T-helper 17 cell (primary cell): ENCODE data around the gene AHSA1. TPM values are rescaled to one million over a fixed set of nuclear protein-coding genes. Genes with fewer than 3 reads are reported as not detected.
"Not testable (repeated sequence)": the region's sequence is repeated elsewhere in the genome, so short reads cannot be mapped to it uniquely, and the experiment has no call there.

Experiments used
- ATAC-seq: fragments of 150-1000 bp; cut with Tn5 transposase; 2 replicates; pipeline ENCODE4 v1.10.0; 2021; ENCODE audit warnings: mild to moderate bottlenecking, moderate library complexity
- DNase-seq, 3 donors: peaks; one replicate each; pipeline versions ENCODE4 v3.0.0 to v3.0.0-alpha.2; 2020 to 2021
- H3K9me3 ChIP-seq: one replicate; pipeline ENCODE4 v1.7.0; 2013; ENCODE audit warnings: low read length, mild to moderate bottlenecking; ENCODE audit not compliant: control insufficient read depth, poor library complexity, severe bottlenecking
- H3K27ac Mint-ChIP-seq: one replicate; pipeline ENCODE4 v1.8.0; 2022; ENCODE audit warnings: mild to moderate bottlenecking, moderate library complexity, mixed read lengths
- H3K27me3 Mint-ChIP-seq: one replicate; pipeline ENCODE4 v1.8.0; 2022; ENCODE audit warnings: mixed read lengths
- H3K36me3 Mint-ChIP-seq: one replicate; pipeline ENCODE4 v1.8.0; 2022; ENCODE audit warnings: low read depth, mixed read lengths
- H3K4me1 Mint-ChIP-seq: one replicate; pipeline ENCODE4 v1.8.0; 2022; ENCODE audit warnings: mild to moderate bottlenecking, mixed read lengths
- H3K4me3 Mint-ChIP-seq: one replicate; pipeline ENCODE4 v1.8.0; 2022; ENCODE audit warnings: mild to moderate bottlenecking, moderate library complexity, mixed read lengths
- total RNA-seq, 4 donors: library from RNA in 2 of 4; stranded (reverse) in 2 of 4; gene quantifications; one replicate each; pipeline ENCODE4 v1.2.3 and lab custom pipeline; 2022 to 2026

AHSA1 gene
- total RNA-seq (10 to 100 TPM; 58.8 to 71.0 TPM), total RNA-seq (lab: John Stamatoyannopoulos, UW) (45.2 to 103 reads per million in 2 donors)

GRCh38 chr14:77457522-77458248 lies at the start of gene AHSA1, which contains the start of gene VIPAS39:
Gene AHSA1 (plus strand): TSS chr14:77458093. CDS start chr14:77458190, 97 bp downstream.
Gene VIPAS39 (minus strand): TSS chr14:77457601. CDS start chr14:77454102, 3,499 bp downstream.
- Mint-ChIP-seq H3K36me3 (peaks cover 9% of the 10 kb centered on the region), H3K27ac (peak within 1 kb of the TSS; percentile 97), H3K4me3 (peak within 1 kb of the TSS; percentile 100), H3K27me3 (no peaks in the 10 kb centered on the region), H3K4me1 (peaks cover 32% of the 10 kb centered on the region)
- ATAC-seq (peak; percentile 96), DNase-seq (peak; percentile 77 to 88 (median 81))
- H3K9me3 ChIP-seq: no peaks in the 10 kb centered on the region

- Mint-ChIP-seq H3K36me3 (peaks cover 3% of the 10 kb centered on the region), H3K4me1 (peaks cover 13% of the 10 kb centered on the region), H3K27me3 (no peaks in the 10 kb centered on the region), H3K27ac (no peak overlapping the region), H3K4me3 (no peak overlapping the region)
- no peak for ATAC-seq
- H3K9me3 ChIP-seq: no peaks in the 10 kb centered on the region
- DNase-seq: no peak
Observed at GRCh38 chr14:77409131-77409533, 48.8 kb upstream of the AHSA1 start.

- not testable (repeated sequence) for ATAC-seq, DNase-seq, H3K4me1 Mint-ChIP-seq, H3K27ac Mint-ChIP-seq, H3K36me3 Mint-ChIP-seq, H3K4me3 Mint-ChIP-seq, H3K9me3 ChIP-seq, H3K27me3 Mint-ChIP-seq
Observed at GRCh38 chr14:77415403-77416030, 42.4 kb upstream of the AHSA1 start.

GRCh38 chr14:77416098-77416497 lies 41.8 kb upstream of the AHSA1 start:
- not testable (repeated sequence) for H3K36me3 Mint-ChIP-seq, H3K27ac Mint-ChIP-seq, H3K4me1 Mint-ChIP-seq, H3K27me3 Mint-ChIP-seq, ATAC-seq, H3K4me3 Mint-ChIP-seq, DNase-seq, H3K9me3 ChIP-seq

GRCh38 chr14:77416836-77417235 lies 41.1 kb upstream of the AHSA1 start:
- DNase-seq: no peak

GRCh38 chr14:77421201-77421600 lies 36.7 kb upstream of the AHSA1 start:
- no peaks in the 10 kb centered on the region for H3K27me3 Mint-ChIP-seq

More at GRCh38 chr14:77416836-77417235, 41.1 kb upstream of the AHSA1 start:
- H3K27me3 Mint-ChIP-seq: no peaks in the 10 kb centered on the region
- peaks cover 2% of the 10 kb centered on the region for H3K36me3 Mint-ChIP-seq
- no peaks in the 10 kb centered on the region for H3K4me1 Mint-ChIP-seq
- no peak for ATAC-seq
- H3K27ac Mint-ChIP-seq: no peak overlapping the region
- no peaks in the 10 kb centered on the region for H3K9me3 ChIP-seq
- H3K4me3 Mint-ChIP-seq: no peak overlapping the region

GRCh38 chr14:77423423-77423822 lies 34.5 kb upstream of the AHSA1 start, which contains the start of gene NOXRED1:
Gene NOXRED1 (minus strand): TSS chr14:77423523. CDS start chr14:77422889, 634 bp downstream.
- no peaks in the 10 kb centered on the region for H3K27me3 Mint-ChIP-seq
- ATAC-seq (no peak), DNase-seq (no peak)
- H3K36me3 Mint-ChIP-seq: peaks cover 25% of the 10 kb centered on the region
- H3K4me3 Mint-ChIP-seq: no peak within 1 kb of the TSS
- H3K4me1 Mint-ChIP-seq: no peaks in the 10 kb centered on the region
- no peak within 1 kb of the TSS for H3K27ac Mint-ChIP-seq
- no peaks in the 10 kb centered on the region for H3K9me3 ChIP-seq

More at GRCh38 chr14:77421201-77421600, 36.7 kb upstream of the AHSA1 start:
- Mint-ChIP-seq H3K27ac (no peak overlapping the region), H3K36me3 (peaks cover 11% of the 10 kb centered on the region), H3K4me3 (no peak overlapping the region), H3K4me1 (no peaks in the 10 kb centered on the region)
- H3K9me3 ChIP-seq: no peaks in the 10 kb centered on the region
- no peak for ATAC-seq
- no peak for DNase-seq

- Mint-ChIP-seq H3K27ac (no peak overlapping the region), H3K27me3 (no peaks in the 10 kb centered on the region), H3K4me1 (no peaks in the 10 kb centered on the region), H3K4me3 (no peak overlapping the region), H3K36me3 (peaks cover 37% of the 10 kb centered on the region)
- DNase-seq (no peak), ATAC-seq (no peak)
- H3K9me3 ChIP-seq: no peaks in the 10 kb centered on the region
Observed at GRCh38 chr14:77424862-77425261, 33.0 kb upstream of the AHSA1 start.

GRCh38 chr14:77426396-77426795 lies 31.5 kb upstream of the AHSA1 start:
- ATAC-seq (no peak), DNase-seq (no peak)
- Mint-ChIP-seq H3K27ac (peak overlapping the region; percentile 29), H3K27me3 (no peaks in the 10 kb centered on the region), H3K4me1 (no peaks in the 10 kb centered on the region), H3K4me3 (no peak overlapping the region), H3K36me3 (peaks cover 37% of the 10 kb centered on the region)
- H3K9me3 ChIP-seq: no peaks in the 10 kb centered on the region

GRCh38 chr14:77436042-77436441 lies 21.9 kb upstream of the AHSA1 start:
- Mint-ChIP-seq H3K36me3 (peaks cover 16% of the 10 kb centered on the region), H3K27me3 (no peaks in the 10 kb centered on the region), H3K27ac (no peak overlapping the region), H3K4me1 (no peaks in the 10 kb centered on the region), H3K4me3 (no peak overlapping the region)
- no peaks in the 10 kb centered on the region for H3K9me3 ChIP-seq
- DNase-seq (no peak), ATAC-seq (no peak)

GRCh38 chr14:77438596-77438995 lies 19.3 kb upstream of the AHSA1 start:
- Mint-ChIP-seq H3K4me1 (no peaks in the 10 kb centered on the region), H3K4me3 (no peak overlapping the region), H3K27ac (no peak overlapping the region), H3K36me3 (peaks cover 21% of the 10 kb centered on the region), H3K27me3 (no peaks in the 10 kb centered on the region)
- no peaks in the 10 kb centered on the region for H3K9me3 ChIP-seq
- ATAC-seq (no peak), DNase-seq (no peak)

- Mint-ChIP-seq H3K36me3 (peaks cover 16% of the 10 kb centered on the region), H3K4me1 (no peaks in the 10 kb centered on the region), H3K27me3 (no peaks in the 10 kb centered on the region), H3K27ac (no peak overlapping the region), H3K4me3 (no peak overlapping the region)
- no peaks in the 10 kb centered on the region for H3K9me3 ChIP-seq
- ATAC-seq (no peak), DNase-seq (no peak)
Observed at GRCh38 chr14:77439861-77440260, 18.0 kb upstream of the AHSA1 start.

- H3K4me3 Mint-ChIP-seq: no peak overlapping the region
- H3K9me3 ChIP-seq: no peaks in the 10 kb centered on the region
- H3K4me1 Mint-ChIP-seq: peaks cover under 1% of the 10 kb centered on the region
- H3K27ac Mint-ChIP-seq: no peak overlapping the region
- H3K36me3 Mint-ChIP-seq: peaks cover 8% of the 10 kb centered on the region
- ATAC-seq (no peak), DNase-seq (no peak)
- no peaks in the 10 kb centered on the region for H3K27me3 Mint-ChIP-seq
Observed at GRCh38 chr14:77442196-77442595, 15.7 kb upstream of the AHSA1 start.
